VCaP (cell line): ENCODE data around the gene ZFAND2B.
"Not testable (repeated sequence)": the region's sequence is repeated elsewhere in the genome, so short reads cannot be mapped to it uniquely, and the experiment has no call there.

ENCODE experiments used
- H3K27ac ChIP-seq: fragments of 450-650 bp; 2 replicates; pipeline ENCODE4 v1.5.1; 2017
- TF ChIP-seq, protein P1 (sequence below): fragments of 450-650 bp; conservative IDR thresholded peaks from 2 replicates; pipeline ENCODE4 v1.5.1; 2017; ENCODE audit warnings: mild to moderate bottlenecking, moderate library complexity

Gene ZFAND2B

DNA sequence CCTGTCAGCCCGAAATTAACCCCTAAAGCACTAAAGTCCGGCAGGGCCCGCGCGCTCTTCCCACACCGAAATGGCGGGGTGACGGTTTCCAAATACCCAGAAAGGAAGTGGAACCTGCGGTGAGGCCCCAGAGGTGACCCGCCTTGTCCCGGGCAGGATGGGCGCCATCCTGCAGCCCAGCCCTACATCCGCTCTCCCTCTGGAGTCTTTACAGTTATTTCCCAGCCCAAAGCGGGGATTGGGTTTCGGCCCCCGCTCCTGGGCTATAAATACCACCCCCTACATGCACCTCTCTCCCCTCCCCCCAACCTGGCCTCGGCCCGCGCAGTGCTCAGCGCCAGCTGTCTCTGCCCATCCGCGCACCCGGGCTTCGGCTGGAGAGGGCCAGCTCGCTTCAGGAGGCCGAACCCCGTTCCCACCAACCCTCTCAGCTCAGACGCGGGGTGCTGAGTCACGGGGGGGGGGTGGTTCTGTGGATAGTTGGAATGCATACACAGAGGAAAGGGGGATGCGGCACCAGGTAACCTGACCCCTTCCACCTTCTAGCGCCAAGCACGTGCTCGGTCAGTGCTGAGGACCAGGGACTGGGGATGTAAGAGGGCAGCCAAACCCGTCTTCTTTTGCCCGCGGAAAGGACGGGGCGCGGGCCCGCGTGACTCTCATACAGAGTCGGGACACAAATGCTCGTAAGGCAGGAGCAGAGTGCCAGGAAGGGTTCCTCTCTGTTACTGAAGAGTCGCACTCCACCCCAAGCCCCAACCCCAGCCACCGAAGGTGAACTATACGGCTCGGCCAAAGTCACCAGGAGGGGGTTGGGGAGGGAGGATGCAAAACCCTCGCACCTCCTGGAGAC lies 46.5 kb downstream of the ZFAND2B start, which contains the start of gene TUBA4B:
Gene TUBA4B (plus strand): TSS at position 344 of the 853 bp plus-strand sequence. CDS start 165 bp downstream, at position 509.
- TF ChIP-seq, protein P1, sequence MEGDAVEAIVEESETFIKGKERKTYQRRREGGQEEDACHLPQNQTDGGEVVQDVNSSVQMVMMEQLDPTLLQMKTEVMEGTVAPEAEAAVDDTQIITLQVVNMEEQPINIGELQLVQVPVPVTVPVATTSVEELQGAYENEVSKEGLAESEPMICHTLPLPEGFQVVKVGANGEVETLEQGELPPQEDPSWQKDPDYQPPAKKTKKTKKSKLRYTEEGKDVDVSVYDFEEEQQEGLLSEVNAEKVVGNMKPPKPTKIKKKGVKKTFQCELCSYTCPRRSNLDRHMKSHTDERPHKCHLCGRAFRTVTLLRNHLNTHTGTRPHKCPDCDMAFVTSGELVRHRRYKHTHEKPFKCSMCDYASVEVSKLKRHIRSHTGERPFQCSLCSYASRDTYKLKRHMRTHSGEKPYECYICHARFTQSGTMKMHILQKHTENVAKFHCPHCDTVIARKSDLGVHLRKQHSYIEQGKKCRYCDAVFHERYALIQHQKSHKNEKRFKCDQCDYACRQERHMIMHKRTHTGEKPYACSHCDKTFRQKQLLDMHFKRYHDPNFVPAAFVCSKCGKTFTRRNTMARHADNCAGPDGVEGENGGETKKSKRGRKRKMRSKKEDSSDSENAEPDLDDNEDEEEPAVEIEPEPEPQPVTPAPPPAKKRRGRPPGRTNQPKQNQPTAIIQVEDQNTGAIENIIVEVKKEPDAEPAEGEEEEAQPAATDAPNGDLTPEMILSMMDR = no peak
- peak within 1 kb of the TSS; percentile 99 for H3K27ac ChIP-seq

DNA sequence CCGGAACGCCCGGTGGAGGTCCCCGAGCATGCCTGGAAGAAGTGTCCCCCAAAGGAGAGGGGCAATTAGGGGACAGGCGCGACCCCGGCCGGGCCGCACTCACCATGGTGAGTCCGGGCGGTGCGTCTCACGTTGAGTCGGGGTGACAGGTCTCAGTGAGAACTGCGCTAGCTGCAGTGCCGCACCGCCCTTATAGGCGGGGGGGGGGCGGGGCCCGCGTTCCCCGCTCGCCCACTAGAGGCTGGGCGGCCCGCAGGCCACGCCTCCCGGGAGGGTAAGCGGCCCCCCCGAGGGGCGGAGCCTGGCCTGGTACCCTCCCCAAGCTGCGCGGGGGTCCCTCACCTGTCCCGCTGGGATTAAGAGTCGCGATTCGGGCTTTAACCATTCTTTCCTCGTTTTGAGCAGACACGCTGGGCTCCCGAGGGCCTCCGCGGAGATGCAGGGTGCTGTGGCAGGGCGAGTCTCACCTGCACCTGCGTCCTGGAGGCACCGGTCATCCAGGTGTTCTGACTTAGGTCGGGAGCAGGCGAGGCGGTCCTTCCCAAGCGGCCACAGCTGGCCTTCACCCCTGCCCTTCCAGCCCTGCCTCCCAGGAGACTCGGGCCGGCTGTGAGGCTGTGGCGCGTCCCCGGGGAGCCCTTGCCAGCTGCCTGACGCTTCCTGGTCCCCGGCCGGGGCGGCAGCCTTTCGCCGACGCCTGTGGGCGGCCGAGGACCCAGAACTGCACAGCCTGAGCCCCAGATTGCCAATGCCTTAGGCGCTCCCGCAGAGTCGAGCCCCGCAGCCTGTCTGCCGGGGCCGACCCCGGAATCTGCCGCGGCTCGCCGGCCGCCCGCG lies 47.4 kb downstream of the ZFAND2B start, which contains the start of gene TUBA4A:
Gene TUBA4A (minus strand): TSS at position 166 of the 837 bp plus-strand sequence. CDS start 60 bp downstream, at position 106.
- peak within 1 kb of the TSS; percentile 99 for H3K27ac ChIP-seq

DNA sequence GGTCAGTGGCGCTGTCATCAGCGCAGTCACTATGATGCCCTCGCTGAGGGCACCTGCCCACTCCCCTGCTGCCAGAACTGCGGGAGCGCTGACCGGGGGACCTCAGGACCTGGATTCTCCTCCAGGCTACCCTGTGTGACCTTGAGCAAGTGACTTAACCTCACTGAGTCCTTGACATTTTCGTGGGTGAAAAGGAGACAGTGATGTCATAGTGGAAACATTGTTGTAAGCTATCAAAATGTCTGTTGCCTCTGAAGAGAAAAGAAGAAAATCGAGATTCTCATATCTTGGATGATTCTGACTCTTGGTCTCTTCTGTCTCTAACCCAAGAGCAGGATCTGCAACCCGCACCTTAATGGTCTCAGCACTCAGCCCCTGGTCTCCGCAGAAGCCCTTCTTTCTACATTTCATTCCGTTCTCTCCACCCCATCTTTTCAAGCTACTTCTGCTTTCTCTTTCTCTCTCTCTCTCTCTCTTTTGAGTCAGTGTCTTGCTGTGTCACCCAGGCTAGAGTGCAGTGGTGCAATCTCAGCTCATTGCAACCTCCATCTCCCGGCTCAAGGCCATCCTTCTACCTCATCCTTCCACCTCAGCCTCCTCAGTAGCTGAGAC lies 48.1 kb downstream of the ZFAND2B start:
- TF ChIP-seq, protein P1 = no peak
- H3K27ac ChIP-seq = peak overlapping the region; percentile 99

More for the DNA sequence above, 47.4 kb downstream of the ZFAND2B start, which contains the start of gene TUBA4A:
- TF ChIP-seq, protein P1 = no peak

DNA sequence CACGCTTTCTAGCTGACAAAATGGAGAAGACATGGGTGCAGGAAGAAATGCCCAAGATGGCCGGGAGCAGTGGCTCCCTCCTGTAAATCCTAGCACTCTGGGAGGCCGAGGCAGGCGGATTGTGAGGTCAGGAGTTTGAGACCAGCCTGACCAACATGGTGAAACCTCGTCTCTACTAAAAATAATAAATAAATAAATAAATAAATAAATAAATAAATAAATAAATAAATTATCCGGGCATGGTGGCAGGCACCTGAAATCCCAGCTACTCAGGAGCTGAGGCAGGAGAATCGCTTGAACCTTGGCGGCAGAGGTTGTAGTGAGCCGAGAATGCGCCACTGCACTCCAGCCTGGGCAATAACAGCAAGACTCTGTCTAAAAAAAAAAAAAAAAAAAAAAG lies 52.4 kb downstream of the ZFAND2B start:
- H3K27ac ChIP-seq = not testable (repeated sequence)
